ENCODE measurements around the gene XXYLT1. TPM values are rescaled to one million over a fixed set of nuclear protein-coding genes. Genes with fewer than 3 reads are reported as not detected.

The XXYLT1 gene
- total RNA-seq, 1 donor from 2014 or later = 7.6 TPM

DNA sequence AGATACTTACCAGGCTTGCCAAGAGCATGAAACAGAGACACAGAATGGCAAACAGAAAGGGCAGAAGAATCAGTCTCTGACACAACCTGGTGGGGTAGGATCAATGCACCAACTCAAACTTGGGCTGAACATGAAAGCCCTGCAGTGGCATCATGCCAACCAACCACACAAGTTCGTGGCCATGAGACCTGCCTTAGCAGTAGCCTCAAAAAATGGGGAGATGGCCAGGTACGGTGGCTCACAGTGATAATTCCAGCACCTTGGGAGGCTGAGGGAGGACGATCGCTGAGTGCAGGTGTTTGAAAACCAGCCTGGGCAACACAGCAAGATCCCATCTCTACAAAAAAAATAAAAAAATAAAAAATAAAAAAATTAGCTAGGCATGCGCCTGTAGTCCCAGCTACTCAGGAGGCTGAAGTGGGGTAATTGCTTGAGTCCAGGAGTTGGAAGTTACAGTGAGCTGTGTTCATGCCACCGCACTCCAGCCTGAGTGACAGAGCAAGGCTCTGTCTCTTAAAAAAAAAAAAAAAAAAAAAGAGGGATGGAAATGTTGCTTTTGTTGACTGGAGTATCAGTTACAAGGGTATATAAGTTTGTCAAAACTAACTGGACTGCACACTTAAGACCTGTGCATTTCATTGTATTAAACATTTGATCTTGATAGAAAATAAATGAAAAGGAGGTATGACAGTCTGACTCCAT is 93.4 kb downstream of the XXYLT1 start:
- CTCF ChIA-PET = no interaction called here
- Mint-ChIP-seq H3K9me3 (no peaks in the 10 kb centered on the region), H3K27ac (no peak overlapping the region), H3K36me3 (ENCODE audit: low read depth) (no peaks in the 10 kb centered on the region), H3K27me3 (peaks cover 2% of the 10 kb centered on the region), H3K4me1 (peaks cover 2% of the 10 kb centered on the region), H3K4me3 (no peak overlapping the region)
- DNase-seq (no peak), ATAC-seq (ENCODE audit: low read depth) (no peak)
- intact Hi-C loops (cut with micrococcal nuclease) = no loop called here
- TF ChIP-seq, protein P1, sequence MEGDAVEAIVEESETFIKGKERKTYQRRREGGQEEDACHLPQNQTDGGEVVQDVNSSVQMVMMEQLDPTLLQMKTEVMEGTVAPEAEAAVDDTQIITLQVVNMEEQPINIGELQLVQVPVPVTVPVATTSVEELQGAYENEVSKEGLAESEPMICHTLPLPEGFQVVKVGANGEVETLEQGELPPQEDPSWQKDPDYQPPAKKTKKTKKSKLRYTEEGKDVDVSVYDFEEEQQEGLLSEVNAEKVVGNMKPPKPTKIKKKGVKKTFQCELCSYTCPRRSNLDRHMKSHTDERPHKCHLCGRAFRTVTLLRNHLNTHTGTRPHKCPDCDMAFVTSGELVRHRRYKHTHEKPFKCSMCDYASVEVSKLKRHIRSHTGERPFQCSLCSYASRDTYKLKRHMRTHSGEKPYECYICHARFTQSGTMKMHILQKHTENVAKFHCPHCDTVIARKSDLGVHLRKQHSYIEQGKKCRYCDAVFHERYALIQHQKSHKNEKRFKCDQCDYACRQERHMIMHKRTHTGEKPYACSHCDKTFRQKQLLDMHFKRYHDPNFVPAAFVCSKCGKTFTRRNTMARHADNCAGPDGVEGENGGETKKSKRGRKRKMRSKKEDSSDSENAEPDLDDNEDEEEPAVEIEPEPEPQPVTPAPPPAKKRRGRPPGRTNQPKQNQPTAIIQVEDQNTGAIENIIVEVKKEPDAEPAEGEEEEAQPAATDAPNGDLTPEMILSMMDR (IDR thresholded peaks at IDR 0.05) = no peak
- POLR2A ChIA-PET = interaction anchor here (0.6 to 0.7 kb wide), 2 partner anchors 15 to 690 kb away, joined by 3 read pairs; no protein-coding TSS in a partner anchor

- ATAC-seq (ENCODE audit: low read depth) (no peak), DNase-seq (no peak)
- intact Hi-C loops (cut with micrococcal nuclease) = no loop called here
- Mint-ChIP-seq H3K27me3 (peaks cover 2% of the 10 kb centered on the region), H3K4me3 (no peak overlapping the region), H3K9me3 (no peaks in the 10 kb centered on the region), H3K4me1 (peaks cover 10% of the 10 kb centered on the region), H3K27ac (no peak overlapping the region), H3K36me3 (ENCODE audit: low read depth) (no peaks in the 10 kb centered on the region)
- ChIA-PET CTCF (no interaction called here), POLR2A (no interaction called here)
- TF ChIP-seq, protein P1 (IDR thresholded peaks at IDR 0.05) = no peak
These were observed 94.2 kb downstream of the XXYLT1 start for GRCh38 chr3:195176776-195177175.

DNA sequence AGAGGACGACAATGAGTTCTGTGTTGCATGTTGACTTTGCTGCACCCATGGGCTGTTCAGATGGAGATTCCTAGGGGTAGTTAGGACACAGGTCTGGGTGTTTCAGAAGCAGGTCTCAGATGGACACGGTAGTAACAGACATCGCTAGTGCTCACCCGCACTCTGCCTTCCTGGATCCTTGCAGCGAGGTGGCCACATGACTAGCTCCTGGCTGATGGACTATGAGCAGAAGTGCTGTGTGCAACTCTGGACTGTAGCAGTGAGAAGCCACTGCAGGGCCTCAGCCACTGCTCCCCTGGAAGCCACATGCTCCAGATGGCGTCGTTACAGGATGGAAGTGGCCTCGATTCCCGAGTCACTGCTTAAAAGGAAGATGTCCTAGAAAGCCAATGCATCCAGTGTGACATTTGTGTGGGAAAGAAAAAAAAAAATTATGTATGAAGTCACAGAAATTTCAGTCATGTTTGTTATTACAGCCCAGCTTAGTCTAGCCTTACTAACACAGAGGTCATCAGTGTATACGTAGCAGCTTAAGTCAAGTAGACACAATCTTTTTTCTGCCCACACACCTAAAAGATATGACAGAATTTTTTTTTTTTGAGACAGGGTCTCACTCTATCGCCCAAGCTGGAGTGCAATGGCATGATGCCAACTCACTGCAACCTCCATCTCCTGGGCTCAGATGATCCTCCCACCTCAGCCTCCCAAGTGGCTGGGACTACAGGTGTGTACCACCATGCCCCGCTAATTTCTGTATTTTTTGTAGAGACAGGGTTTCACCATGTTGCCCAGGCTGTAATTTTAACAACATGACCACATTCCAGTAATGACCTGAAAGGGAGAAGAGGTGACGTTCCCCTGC is 95.3 kb downstream of the XXYLT1 start:
- Mint-ChIP-seq H3K36me3 (ENCODE audit: low read depth) (no peaks in the 10 kb centered on the region), H3K4me3 (no peak overlapping the region), H3K9me3 (no peaks in the 10 kb centered on the region), H3K27me3 (peaks cover 3% of the 10 kb centered on the region), H3K4me1 (peaks cover 11% of the 10 kb centered on the region), H3K27ac (no peak overlapping the region)
- no peak for ATAC-seq (ENCODE audit: low read depth)
- DNase-seq = no peak
- TF ChIP-seq, protein P1 (IDR thresholded peaks at IDR 0.05) = no peak
- POLR2A ChIA-PET = interaction anchor here (1.3 kb wide), 1 partner anchor 10 kb away, joined by 3 read pairs; no protein-coding TSS in a partner anchor
- CTCF ChIA-PET = interaction anchor here (1.1 kb wide), 1 partner anchor 17 kb away, joined by 3 read pairs; no protein-coding TSS in a partner anchor
- intact Hi-C loops (cut with micrococcal nuclease) = no loop called here

GRCh38 chr3:195175076-195175475 is 95.9 kb downstream of the XXYLT1 start:
- no peaks in the 10 kb centered on the region for H3K9me3 Mint-ChIP-seq
- peaks cover 3% of the 10 kb centered on the region for H3K27me3 Mint-ChIP-seq
- TF ChIP-seq, protein P1 (IDR thresholded peaks at IDR 0.05) = no peak
- intact Hi-C loops (cut with micrococcal nuclease) = no loop called here
- ATAC-seq (ENCODE audit: low read depth) (no peak), DNase-seq (no peak)
- H3K27ac Mint-ChIP-seq = no peak overlapping the region
- ChIA-PET CTCF (interaction anchor here (1.1 kb wide), 1 partner anchor 16 kb away, joined by 3 read pairs; no protein-coding TSS in a partner anchor), POLR2A (interaction anchor here (1.3 kb wide), 1 partner anchor 11 kb away, joined by 3 read pairs; no protein-coding TSS in a partner anchor)
- H3K4me3 Mint-ChIP-seq = no peak overlapping the region
- H3K4me1 Mint-ChIP-seq = peaks cover 11% of the 10 kb centered on the region
- no peaks in the 10 kb centered on the region for H3K36me3 Mint-ChIP-seq (ENCODE audit: low read depth)

- POLR2A ChIA-PET = interaction anchor here (1.1 kb wide), 1 partner anchor 16 kb away, joined by 3 read pairs; no protein-coding TSS in a partner anchor
- no peak for DNase-seq
- H3K4me1 Mint-ChIP-seq = peaks cover 11% of the 10 kb centered on the region
- H3K4me3 Mint-ChIP-seq = no peak overlapping the region
- intact Hi-C loops (cut with micrococcal nuclease) = no loop called here
- no peaks in the 10 kb centered on the region for H3K9me3 Mint-ChIP-seq
- no peaks in the 10 kb centered on the region for H3K36me3 Mint-ChIP-seq (ENCODE audit: low read depth)
- H3K27me3 Mint-ChIP-seq = peaks cover 3% of the 10 kb centered on the region
- no peak overlapping the region for H3K27ac Mint-ChIP-seq
- CTCF ChIA-PET = no interaction called here
- ATAC-seq (ENCODE audit: low read depth) = no peak
- TF ChIP-seq, protein P1 (IDR thresholded peaks at IDR 0.05) = no peak
These were observed 97.3 kb downstream of the XXYLT1 start for GRCh38 chr3:195173657-195174056.

All from activated B cell treated with CpG ODN at 0.5 μM for 24 hours (primary cell).